ENCODE data around the gene AS3MT.

Gene AS3MT

DNA sequence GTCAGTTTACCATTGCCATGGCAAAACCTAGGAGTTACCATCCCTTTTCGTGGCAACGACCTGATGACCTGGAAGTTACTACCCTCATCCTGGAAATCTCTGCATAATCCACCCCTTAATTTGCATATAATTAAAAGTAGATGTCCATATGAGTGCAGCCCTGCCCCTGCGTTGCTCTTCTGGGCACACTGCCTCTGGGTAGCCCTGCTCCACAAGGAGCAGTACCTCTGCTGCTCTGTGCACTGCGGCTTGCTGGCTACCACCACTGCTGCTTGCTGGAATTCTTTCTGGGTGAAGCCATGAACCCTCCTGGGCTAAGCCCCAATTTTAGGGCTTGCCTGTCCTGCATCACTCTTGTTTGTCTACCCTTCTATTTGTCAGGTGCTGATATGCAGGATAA is 44.6 kb upstream of the AS3MT start:
- Histone ChIP-seq H3F3A (ENCODE audit: insufficient read depth, low read length) (no peaks in the 10 kb centered on the region), H3K27ac (ENCODE audit: low read length) (no peak overlapping the region), H3K9me3 (replicated peaks; ENCODE audit: insufficient read depth, low read length) (no peaks in the 10 kb centered on the region), H3K4me3 (ENCODE audit: low read length) (no peak overlapping the region), H3K4me1 (ENCODE audit: low read length) (no peaks in the 10 kb centered on the region), H4K20me1 (ENCODE audit: insufficient read depth, low read length) (no peaks in the 10 kb centered on the region), H2AFZ (ENCODE audit: low read length) (no peak overlapping the region), H3K79me2 (ENCODE audit: low read length) (no peaks in the 10 kb centered on the region), H3K27me3 (replicated peaks; ENCODE audit: insufficient read depth, low read length) (no peaks in the 10 kb centered on the region), H3K9me2 (replicated peaks; ENCODE audit: insufficient read depth, low read length) (no peaks in the 10 kb centered on the region), H3K4me2 (ENCODE audit: low read depth, low read length) (no peak overlapping the region), H3K36me3 (replicated peaks; ENCODE audit: insufficient read depth, low read length) (no peaks in the 10 kb centered on the region), H3K9ac (ENCODE audit: low read length) (no peak overlapping the region)
- DNase-seq: no peak
- no peak for TF ChIP-seq EZH2 (optimal IDR thresholded peaks at IDR 0.05; ENCODE audit: low read depth, low read length)
- TF ChIP-seq EZH2phosphoT487 (IDR thresholded peaks at IDR 0.05; ENCODE audit: low read length): no peak
- TF ChIP-seq, protein P1, sequence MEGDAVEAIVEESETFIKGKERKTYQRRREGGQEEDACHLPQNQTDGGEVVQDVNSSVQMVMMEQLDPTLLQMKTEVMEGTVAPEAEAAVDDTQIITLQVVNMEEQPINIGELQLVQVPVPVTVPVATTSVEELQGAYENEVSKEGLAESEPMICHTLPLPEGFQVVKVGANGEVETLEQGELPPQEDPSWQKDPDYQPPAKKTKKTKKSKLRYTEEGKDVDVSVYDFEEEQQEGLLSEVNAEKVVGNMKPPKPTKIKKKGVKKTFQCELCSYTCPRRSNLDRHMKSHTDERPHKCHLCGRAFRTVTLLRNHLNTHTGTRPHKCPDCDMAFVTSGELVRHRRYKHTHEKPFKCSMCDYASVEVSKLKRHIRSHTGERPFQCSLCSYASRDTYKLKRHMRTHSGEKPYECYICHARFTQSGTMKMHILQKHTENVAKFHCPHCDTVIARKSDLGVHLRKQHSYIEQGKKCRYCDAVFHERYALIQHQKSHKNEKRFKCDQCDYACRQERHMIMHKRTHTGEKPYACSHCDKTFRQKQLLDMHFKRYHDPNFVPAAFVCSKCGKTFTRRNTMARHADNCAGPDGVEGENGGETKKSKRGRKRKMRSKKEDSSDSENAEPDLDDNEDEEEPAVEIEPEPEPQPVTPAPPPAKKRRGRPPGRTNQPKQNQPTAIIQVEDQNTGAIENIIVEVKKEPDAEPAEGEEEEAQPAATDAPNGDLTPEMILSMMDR (IDR thresholded peaks at IDR 0.05; ENCODE audit: low read length): no peak

DNA sequence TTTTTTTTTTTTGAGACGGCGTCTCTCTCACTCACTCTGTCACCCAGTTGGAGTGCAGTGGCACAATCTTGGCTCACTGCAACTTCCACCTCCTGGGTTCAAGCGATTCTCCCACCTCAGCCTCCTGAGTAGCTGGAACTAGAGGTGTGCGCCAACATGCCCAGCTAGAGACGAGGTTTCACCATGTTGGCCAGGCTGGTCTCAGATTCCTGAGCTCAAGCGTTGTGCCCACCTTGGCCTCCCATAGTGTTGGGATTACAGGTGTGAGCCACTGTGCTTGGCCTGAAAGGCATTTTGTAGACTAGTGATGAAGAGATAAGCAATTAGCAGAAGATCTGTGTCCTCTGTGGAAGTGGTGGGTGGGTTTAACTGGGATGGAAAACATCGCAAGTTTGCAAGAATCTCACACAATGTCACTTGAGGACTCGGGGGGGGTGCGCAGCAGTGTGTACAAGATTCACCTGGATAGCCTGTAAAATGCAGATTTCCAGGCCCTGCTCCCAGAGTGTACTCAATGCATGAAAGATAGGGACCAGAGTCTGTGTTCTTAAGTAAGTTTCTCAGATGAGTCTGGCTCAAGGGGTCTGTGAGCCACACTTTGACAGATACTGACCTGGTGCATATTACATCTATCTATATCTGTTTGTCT is 43.0 kb upstream of the AS3MT start:
- no peaks in the 10 kb centered on the region for H3F3A ChIP-seq (ENCODE audit: insufficient read depth, low read length)
- no peaks in the 10 kb centered on the region for H3K4me1 ChIP-seq (ENCODE audit: low read length)
- no peaks in the 10 kb centered on the region for H3K9me2 ChIP-seq (replicated peaks; ENCODE audit: insufficient read depth, low read length)
- H3K79me2 ChIP-seq (ENCODE audit: low read length): no peaks in the 10 kb centered on the region
- no peak overlapping the region for H3K9ac ChIP-seq (ENCODE audit: low read length)
- no peak overlapping the region for H2AFZ ChIP-seq (ENCODE audit: low read length)
- no peaks in the 10 kb centered on the region for H4K20me1 ChIP-seq (ENCODE audit: insufficient read depth, low read length)
- no peak overlapping the region for H3K4me2 ChIP-seq (ENCODE audit: low read depth, low read length)
- TF ChIP-seq EZH2phosphoT487 (IDR thresholded peaks at IDR 0.05; ENCODE audit: low read length) (no peak), EZH2 (optimal IDR thresholded peaks at IDR 0.05; ENCODE audit: low read depth, low read length) (no peak)
- TF ChIP-seq, protein P1 (IDR thresholded peaks at IDR 0.05; ENCODE audit: low read length): no peak
- H3K27me3 ChIP-seq (replicated peaks; ENCODE audit: insufficient read depth, low read length): no peaks in the 10 kb centered on the region
- H3K4me3 ChIP-seq (ENCODE audit: low read length): no peak overlapping the region
- no peaks in the 10 kb centered on the region for H3K9me3 ChIP-seq (replicated peaks; ENCODE audit: insufficient read depth, low read length)
- no peaks in the 10 kb centered on the region for H3K36me3 ChIP-seq (replicated peaks; ENCODE audit: insufficient read depth, low read length)
- DNase-seq: no peak
- no peak overlapping the region for H3K27ac ChIP-seq (ENCODE audit: low read length)

DNA sequence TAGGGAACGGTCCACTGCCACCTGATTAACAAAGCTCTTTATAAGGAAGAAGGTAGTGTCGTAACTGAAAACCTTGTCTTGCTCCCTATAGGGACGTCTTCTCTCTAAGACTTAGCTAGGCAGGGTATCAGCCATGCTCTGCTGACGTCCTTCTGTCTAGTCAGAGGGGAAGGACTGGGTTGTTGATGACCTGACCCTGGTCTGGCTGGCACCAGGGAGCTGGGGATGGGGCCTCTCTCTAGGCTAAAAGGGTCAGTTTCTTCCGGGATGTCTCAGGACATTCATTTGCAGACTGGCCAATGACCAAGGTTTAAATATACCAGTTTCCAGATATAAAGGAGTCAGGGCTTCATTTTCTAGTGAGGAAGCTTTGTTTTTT is 41.7 kb upstream of the AS3MT start:
- DNase-seq: no peak
- H4K20me1 ChIP-seq (ENCODE audit: insufficient read depth, low read length): no peaks in the 10 kb centered on the region
- no peaks in the 10 kb centered on the region for H3K4me1 ChIP-seq (ENCODE audit: low read length)
- no peak overlapping the region for H3K27ac ChIP-seq (ENCODE audit: low read length)
- no peaks in the 10 kb centered on the region for H3K36me3 ChIP-seq (replicated peaks; ENCODE audit: insufficient read depth, low read length)
- no peaks in the 10 kb centered on the region for H3F3A ChIP-seq (ENCODE audit: insufficient read depth, low read length)
- no peak overlapping the region for H2AFZ ChIP-seq (ENCODE audit: low read length)
- no peak overlapping the region for H3K9ac ChIP-seq (ENCODE audit: low read length)
- no peaks in the 10 kb centered on the region for H3K27me3 ChIP-seq (replicated peaks; ENCODE audit: insufficient read depth, low read length)
- H3K79me2 ChIP-seq (ENCODE audit: low read length): no peaks in the 10 kb centered on the region
- H3K9me2 ChIP-seq (replicated peaks; ENCODE audit: insufficient read depth, low read length): no peaks in the 10 kb centered on the region
- H3K9me3 ChIP-seq (replicated peaks; ENCODE audit: insufficient read depth, low read length): no peaks in the 10 kb centered on the region
- H3K4me2 ChIP-seq (ENCODE audit: low read depth, low read length): no peak overlapping the region
- no peak overlapping the region for H3K4me3 ChIP-seq (ENCODE audit: low read length)
- TF ChIP-seq, protein P1 (IDR thresholded peaks at IDR 0.05; ENCODE audit: low read length): no peak
- no peak for TF ChIP-seq EZH2phosphoT487 (IDR thresholded peaks at IDR 0.05; ENCODE audit: low read length)
- TF ChIP-seq EZH2 (optimal IDR thresholded peaks at IDR 0.05; ENCODE audit: low read depth, low read length): no peak

Measured in MM.1S (cell line).